GM12878 (cell line): ENCODE results near the gene GTF2F2. TPM values are rescaled to one million over a fixed set of nuclear protein-coding genes. Genes with fewer than 3 reads are reported as not detected.

Source experiments
- ATAC-seq: fragments of 200-7000 bp; cut with Tn5 transposase; 3 replicates; pipeline ENCODE4 v1.9.1; 2020; ENCODE audit warnings: mild to moderate bottlenecking, moderate library complexity
- BruUV-seq: library from RNA; stranded (reverse); fragments of 400-500 nt; replicated peaks from 2 replicates; lab custom pipeline; 2021; lab: Mats Ljungman, UMichigan
- CTCF ChIA-PET: fragments of 300-600 bp; sonication (Branson Sonifier 250); formaldehyde crosslinking; extraction: SDS; loops from one replicate; lab custom pipeline; 2021; ENCODE audit warnings: inconsistent platforms; lab: Yijun Ruan, JAX
- POLR2A ChIA-PET: fragments of 350-600 bp; formaldehyde crosslinking; extraction: SDS; loops from one replicate; lab custom pipeline; 2021; ENCODE audit warnings: inconsistent platforms; lab: Charles Lee
- RAD21 ChIA-PET: fragments of 300-600 bp; sonication (Branson Sonifier 250); formaldehyde crosslinking; loops from one replicate; lab custom pipeline; 2023; ENCODE audit warnings: antibody characterized with exemption; ENCODE audit not compliant: unreplicated experiment; lab: Charles Lee
- SMC1A ChIA-PET: fragments of 300-600 bp; sonication (Branson Sonifier 250); formaldehyde crosslinking; loops from one replicate; lab custom pipeline; 2023; ENCODE audit not compliant: unreplicated experiment, uncharacterized antibody; lab: Charles Lee
- DNase-seq: peaks from one replicate; pipeline ENCODE4 v3.0.0-alpha.2; 2011; ENCODE audit warnings: low read depth, low spot score
- FAIRE-seq: peaks from 3 replicates; lab custom pipeline; 2011; peaks lifted over from hg19 to GRCh38; lab: Jason Lieb, UNC
- H2AFZ ChIP-seq: 2 replicates; pipeline ENCODE4 v1.6.0; 2011; ENCODE audit warnings: low read depth, low read length, control low read depth; ENCODE audit not compliant: control insufficient read depth
- H3K27ac ChIP-seq: 2 replicates; pipeline ENCODE4 v1.5.1; 2011; ENCODE audit warnings: control low read depth; ENCODE audit not compliant: control insufficient read depth, insufficient read depth
- H3K27me3 ChIP-seq, 2 experiments: replicated peaks in 1 of 2; 2 replicates each; pipeline versions ENCODE4 v1.6.0 to v1.6.1; 2011; ENCODE audit warnings: low read length in 1 of 2; ENCODE audit not compliant: control insufficient read depth in 2 of 2, insufficient read depth in 2 of 2
- H3K36me3 ChIP-seq, 2 experiments: 2 replicates each; pipeline ENCODE4 v1.5.1; 2011; ENCODE audit warnings: low read length in 1 of 2; ENCODE audit not compliant: control insufficient read depth in 2 of 2, insufficient read depth in 2 of 2
- H3K4me1 ChIP-seq: 2 replicates; pipeline ENCODE4 v1.6.1; 2011; ENCODE audit warnings: mild to moderate bottlenecking, low read length, moderate library complexity, mixed read lengths; ENCODE audit not compliant: control insufficient read depth, insufficient read depth
- H3K4me2 ChIP-seq: 2 replicates; pipeline ENCODE4 v1.6.0; 2011; ENCODE audit warnings: control low read depth; ENCODE audit not compliant: control insufficient read depth, insufficient read depth
- H3K4me3 ChIP-seq: fragments of 200-600 bp; sonication (generic); 2 replicates; pipeline ENCODE4 v1.5.1; 2016
- H3K79me2 ChIP-seq: 2 replicates; pipeline ENCODE4 v1.6.0; 2011; ENCODE audit warnings: low read length; ENCODE audit not compliant: control insufficient read depth, insufficient read depth
- H3K9ac ChIP-seq: 2 replicates; pipeline ENCODE4 v1.8.0; 2011; ENCODE audit warnings: low read length, control low read depth, mixed read lengths; ENCODE audit not compliant: control insufficient read depth, insufficient read depth
- H3K9me3 ChIP-seq: replicated peaks from 3 replicates; pipeline ENCODE4 v1.5.1; 2011; ENCODE audit warnings: mild to moderate bottlenecking, low read length; ENCODE audit not compliant: control insufficient read depth, insufficient read depth
- H4K20me1 ChIP-seq: 2 replicates; pipeline ENCODE4 v1.6.0; 2011; ENCODE audit not compliant: control insufficient read depth, insufficient read depth
- ATF2 ChIP-seq: IDR thresholded peaks from 2 replicates; pipeline ENCODE4 v1.6.1; 2012; ENCODE audit warnings: low read length, inconsistent platforms
- CEBPZ ChIP-seq: fragments of 150-350 bp; IDR thresholded peaks from 2 replicates; pipeline ENCODE4 v1.6.1; 2016; ENCODE audit warnings: low read depth, low read length
- ELK1 ChIP-seq: IDR thresholded peaks from 2 replicates; pipeline ENCODE4 v1.6.1; 2012; ENCODE audit warnings: low read depth, low read length, improper control_type of control experiment
- EZH2 ChIP-seq: IDR thresholded peaks from 2 replicates; pipeline ENCODE4 v1.6.1; 2012; ENCODE audit warnings: low read depth, mild to moderate bottlenecking, control low read depth, inconsistent platforms, low read length, borderline replicate concordance; ENCODE audit not compliant: control insufficient read depth
- PBX3 ChIP-seq: IDR thresholded peaks from 2 replicates; pipeline ENCODE4 v1.6.1; 2011; ENCODE audit warnings: mild to moderate bottlenecking, low read depth, low read length, moderate library complexity; ENCODE audit not compliant: insufficient replicate concordance
- WGBS: methylation state at CpG from one replicate; pipeline ENCODE4 v1.1.6; 2016; ENCODE audit warnings: low lambda C conversion rate; ENCODE audit not compliant: insufficient replicate concordance, insufficient coverage; ENCODE audit errors: missing lambda C conversion rate; 5-methylcytosine and 5-hydroxymethylcytosine counted together
- in situ Hi-C: fragments of 300-500 bp; cut with MboI; formaldehyde crosslinking; loops from 9 replicates; pipeline ENCODE4 v1.14.3; 2018; ENCODE audit warnings: mixed read lengths
- intact Hi-C: fragments of 100-400 bp; cut with micrococcal nuclease; formaldehyde crosslinking; loops from one replicate; pipeline ENCODE4 v1.14.2; 2022; ENCODE audit not compliant: unreplicated experiment
- polyA plus RNA-seq, 11 experiments: library from polyadenylated mRNA; depleted of rRNA in 4 of 11; unstranded in 6 of 11; stranded (reverse) in 5 of 11; fragments of >200 nt; fragmentation: Nextera tagmentation in 4 of 11; fragmentation: Illumina TruSeq in 1 of 11; extraction: Ambion mirVana in 4 of 11; extraction: Trizol in 1 of 11; gene quantifications; 1 replicate in 1 of 11; 2 replicates in 10 of 11; pipeline versions ENCODE4 v1.2.1 to v1.2.3, GENCODE V29; 2011 to 2016; ENCODE audit warnings: inconsistent platforms in 2 of 11, missing spikeins in 2 of 11, low read depth in 1 of 11
- total RNA-seq, 4 experiments: library from RNA; depleted of rRNA in 3 of 4; stranded (reverse); fragments of >200 nt in 3 of 4; fragmentation: Illumina TruSeq in 1 of 4; extraction: Trizol in 1 of 4; gene quantifications; 2 replicates each; pipeline versions ENCODE4 v1.2.1 to v1.2.3, GENCODE V29; 2013 to 2021

The GTF2F2 gene
- total and polyA plus RNA-seq, 10 of the 15 experiments (the other 5 are each of a cell fraction or from before 2014, with no cell fraction given) = 14.5 to 30.8 (median 22.6) TPM

GRCh38 chr13:45267215-45267614 lies 146.9 kb downstream of the GTF2F2 start:
- in situ Hi-C loops = no loop called here
- Histone ChIP-seq H3K79me2 (no peaks in the 10 kb centered on the region), H3K27ac (no peak overlapping the region), H3K4me1 (no peaks in the 10 kb centered on the region), H4K20me1 (no peaks in the 10 kb centered on the region), H3K9ac (no peak overlapping the region), H3K4me3 (no peak overlapping the region), H3K27me3 (no peaks in the 10 kb centered on the region), H2AFZ (no peak overlapping the region), H3K4me2 (no peak overlapping the region), H3K9me3 (no peaks in the 10 kb centered on the region), H3K36me3 (peaks cover 0 to 5% of the 10 kb centered on the region in 2 experiments; a peak in 1 of 4 replicates)
- no TSS peak for BruUV-seq
- intact Hi-C loops = no loop called here
- POLR2A ChIA-PET = no interaction called here
- SMC1A ChIA-PET = no interaction called here
- WGBS = 88% methylated on average over 5 of the region's 5 CpGs
- RAD21 ChIA-PET = no interaction called here
- ATAC-seq (no peak), FAIRE-seq (no peak), DNase-seq (no peak)
- TF ChIP-seq EZH2 = no peak
- CTCF ChIA-PET = interaction anchor here (0.6 to 0.7 kb wide), 2 partner anchors 8 to 91 kb away, joined by 3 read pairs; no protein-coding TSS in a partner anchor

GRCh38 chr13:45269204-45269603 lies 148.9 kb downstream of the GTF2F2 start:
- H4K20me1 ChIP-seq = no peaks in the 10 kb centered on the region
- CTCF ChIA-PET = interaction anchor here (1.0 to 1.3 kb wide), 2 partner anchors 12 to 223 kb away, joined by 3 to 5 read pairs; no protein-coding TSS in a partner anchor
- RAD21 ChIA-PET = no interaction called here
- no peak for DNase-seq
- intact Hi-C loops = no loop called here
- POLR2A ChIA-PET = no interaction called here
- H3K9me3 ChIP-seq = no peaks in the 10 kb centered on the region
- BruUV-seq = no TSS peak
- 94% methylated on average over 2 of the region's 2 CpGs for WGBS
- no peak overlapping the region for H3K4me2 ChIP-seq
- ATAC-seq = no peak
- no peaks in the 10 kb centered on the region for H3K4me1 ChIP-seq
- peaks cover 0 to 5% of the 10 kb centered on the region in 2 experiments; a peak in 1 of 4 replicates for H3K36me3 ChIP-seq
- no peak overlapping the region for H3K9ac ChIP-seq
- SMC1A ChIA-PET = interaction anchor here (1.0 to 1.2 kb wide), 2 partner anchors 9 to 11 kb away, joined by 3 read pairs; no protein-coding TSS in a partner anchor
- no peaks in the 10 kb centered on the region for H3K79me2 ChIP-seq
- FAIRE-seq = no peak
- no peak overlapping the region for H2AFZ ChIP-seq
- no peak overlapping the region for H3K4me3 ChIP-seq
- no peak overlapping the region for H3K27ac ChIP-seq
- in situ Hi-C loops = no loop called here
- H3K27me3 ChIP-seq = no peaks in the 10 kb centered on the region
- TF ChIP-seq CEBPZ (no peak), PBX3 (no peak), ELK1 (no peak), ATF2 (no peak)
